IMR-90 (cell line): ENCODE measurements around the gene SDF2L1. TPM values are rescaled to one million over a fixed set of nuclear protein-coding genes. Genes with fewer than 3 reads are reported as not detected.

Experiments used
- ATAC-seq: fragments of 200-7000 bp; cut with Tn5 transposase; 2 replicates; pipeline ENCODE4 v1.9.1; 2020; ENCODE audit warnings: low read depth, mild to moderate bottlenecking, moderate library complexity
- BruUV-seq: library from RNA; stranded (reverse); fragments of 400-500 nt; replicated peaks from 2 replicates; lab custom pipeline; 2021; lab: Mats Ljungman, UMichigan
- CTCF ChIA-PET: fragments of 300-600 bp; formaldehyde crosslinking; extraction: SDS; loops from one replicate; lab custom pipeline; 2021; ENCODE audit warnings: antibody characterized with exemption; lab: Yijun Ruan, JAX
- POLR2A ChIA-PET: fragments of 300-600 bp; sonication (Branson Sonifier 250); formaldehyde crosslinking; loops from one replicate; lab custom pipeline; 2022; ENCODE audit warnings: antibody characterized with exemption; ENCODE audit not compliant: unreplicated experiment; lab: Charles Lee
- DNase-seq: peaks from one replicate; pipeline ENCODE4 v3.0.0; 2013
- H2AFZ ChIP-seq: replicated peaks from 2 replicates; pipeline ENCODE3; 2013; ENCODE audit warnings: low read length, mild to moderate bottlenecking; ENCODE audit not compliant: poor library complexity
- H2AK5ac ChIP-seq: 2 replicates; pipeline ENCODE4 v1.6.1; 2013; ENCODE audit warnings: low read depth, low read length, inconsistent platforms
- H2AK9ac ChIP-seq: replicated peaks from 2 replicates; pipeline ENCODE3; 2013; ENCODE audit warnings: mild to moderate bottlenecking, low read depth, low read length, moderate library complexity; ENCODE audit not compliant: poor library complexity
- H2BK120ac ChIP-seq: 2 replicates; pipeline ENCODE4 v1.6.1; 2013; ENCODE audit warnings: low read depth, low read length, inconsistent platforms
- H2BK15ac ChIP-seq: 3 replicates; pipeline ENCODE4 v1.6.1; 2013; ENCODE audit warnings: low read depth, low read length, inconsistent platforms
- H2BK20ac ChIP-seq: 2 replicates; pipeline ENCODE4 v1.6.1; 2013; ENCODE audit warnings: low read depth, mild to moderate bottlenecking, inconsistent platforms, low read length, moderate library complexity
- H2BK5ac ChIP-seq: 2 replicates; pipeline ENCODE4 v1.6.1; 2013; ENCODE audit warnings: mild to moderate bottlenecking, low read depth, low read length, inconsistent platforms; ENCODE audit not compliant: poor library complexity, severe bottlenecking
- H3K14ac ChIP-seq: replicated peaks from 2 replicates; pipeline ENCODE4 v1.6.1; 2013; ENCODE audit warnings: low read depth, low read length, inconsistent platforms
- H3K18ac ChIP-seq: 2 replicates; pipeline ENCODE4 v1.6.1; 2013; ENCODE audit warnings: low read depth, low read length, control low read depth
- H3K23ac ChIP-seq: 2 replicates; pipeline ENCODE4 v1.6.1; 2013; ENCODE audit warnings: low read depth, low read length, inconsistent platforms
- H3K27ac ChIP-seq: 2 replicates; pipeline ENCODE4 v1.5.1; 2013; ENCODE audit warnings: mild to moderate bottlenecking, control low read depth, low read length; ENCODE audit not compliant: insufficient read depth
- H3K27me3 ChIP-seq: 2 replicates; pipeline ENCODE4 v1.6.1; 2013; ENCODE audit warnings: low read length; ENCODE audit not compliant: control insufficient read depth, insufficient read depth
- H3K36me3 ChIP-seq: 2 replicates; pipeline ENCODE4 v1.6.1; 2013; ENCODE audit warnings: low read length, mixed read lengths; ENCODE audit not compliant: control insufficient read depth, insufficient read depth
- H3K4ac ChIP-seq: 2 replicates; pipeline ENCODE4 v1.6.1; 2013; ENCODE audit warnings: low read depth, low read length, inconsistent platforms
- H3K4me1 ChIP-seq: 2 replicates; pipeline ENCODE4 v1.6.1; 2013; ENCODE audit warnings: low read length, mixed read lengths; ENCODE audit not compliant: control insufficient read depth, insufficient read depth
- H3K4me2 ChIP-seq: 2 replicates; pipeline ENCODE4 v1.6.1; 2013; ENCODE audit warnings: low read depth, mild to moderate bottlenecking, control low read depth, low read length, moderate library complexity
- H3K4me3 ChIP-seq: 2 replicates; pipeline ENCODE4 v1.5.1; 2013; ENCODE audit warnings: low read depth, mild to moderate bottlenecking, control low read depth, low read length, moderate library complexity; ENCODE audit not compliant: insufficient read depth
- H3K56ac ChIP-seq: 2 replicates; pipeline ENCODE4 v1.6.1; 2013; ENCODE audit warnings: low read length, inconsistent platforms; ENCODE audit not compliant: insufficient read depth; ENCODE audit errors: extremely low read depth
- H3K79me1 ChIP-seq, 2 experiments: 2 replicates each; pipeline ENCODE4 v1.6.1; 2013; ENCODE audit warnings: low read length in 2 of 2, inconsistent platforms in 1 of 2, low read depth in 1 of 2
- H3K9ac ChIP-seq: 2 replicates; pipeline ENCODE4 v1.6.1; 2013; ENCODE audit warnings: low read depth, low read length, control low read depth
- H3K9me1 ChIP-seq: 2 replicates; pipeline ENCODE4 v1.6.1; 2013; ENCODE audit warnings: low read length, inconsistent platforms; ENCODE audit not compliant: insufficient read depth
- H3K9me3 ChIP-seq: 2 replicates; pipeline ENCODE4 v1.6.1; 2013; ENCODE audit warnings: low read length; ENCODE audit not compliant: control insufficient read depth, insufficient read depth
- H4K20me1 ChIP-seq: 2 replicates; pipeline ENCODE4 v1.6.1; 2013; ENCODE audit warnings: low read length, inconsistent platforms; ENCODE audit not compliant: insufficient read depth
- H4K5ac ChIP-seq: 2 replicates; pipeline ENCODE4 v1.6.1; 2013; ENCODE audit warnings: mild to moderate bottlenecking, low read depth, low read length, control low read depth
- H4K8ac ChIP-seq, 2 experiments: 2 replicates each; pipeline ENCODE4 v1.6.1; 2013; ENCODE audit warnings: low read depth in 2 of 2, low read length in 2 of 2, control low read depth in 1 of 2, inconsistent platforms in 1 of 2
- H4K91ac ChIP-seq: 2 replicates; pipeline ENCODE4 v1.6.1; 2013; ENCODE audit warnings: low read depth, low read length, inconsistent platforms; ENCODE audit not compliant: insufficient read depth
- CEBPB ChIP-seq: IDR thresholded peaks from 2 replicates; pipeline ENCODE4 v1.6.1; 2012; ENCODE audit warnings: low read depth, low read length, improper control_type of control experiment
- CHD1 ChIP-seq: IDR thresholded peaks from 2 replicates; pipeline ENCODE4 v1.6.1; 2012; ENCODE audit warnings: low read depth, low read length, improper control_type of control experiment
- ELK1 ChIP-seq: fragments of 150-350 bp; IDR thresholded peaks from 2 replicates; pipeline ENCODE4 v1.6.1; 2016; ENCODE audit warnings: low read depth, mild to moderate bottlenecking, low read length, moderate library complexity, borderline replicate concordance
- FOS ChIP-seq: fragments of 150-350 bp; IDR thresholded peaks from 2 replicates; pipeline ENCODE4 v1.6.1; 2016; ENCODE audit warnings: low read depth, low read length
- MAFK ChIP-seq: IDR thresholded peaks from 2 replicates; pipeline ENCODE4 v1.6.1; 2012; ENCODE audit warnings: low read depth, low read length, improper control_type of control experiment
- MAZ ChIP-seq: IDR thresholded peaks from 2 replicates; pipeline ENCODE4 v1.6.1; 2012; ENCODE audit warnings: low read depth, mild to moderate bottlenecking, low read length, improper control_type of control experiment, moderate library complexity, borderline replicate concordance
- MXI1 ChIP-seq: IDR thresholded peaks from 2 replicates; pipeline ENCODE4 v1.6.1; 2012; ENCODE audit warnings: low read depth, mild to moderate bottlenecking, low read length, moderate library complexity, borderline replicate concordance
- RAD21 ChIP-seq: IDR thresholded peaks from 2 replicates; pipeline ENCODE4 v1.6.1; 2012; ENCODE audit warnings: low read length, improper control_type of control experiment
- RCOR1 ChIP-seq: IDR thresholded peaks from 2 replicates; pipeline ENCODE4 v1.6.1; 2012; ENCODE audit warnings: mild to moderate bottlenecking, low read length, improper control_type of control experiment; ENCODE audit not compliant: insufficient replicate concordance
- RFX5 ChIP-seq: IDR thresholded peaks from 2 replicates; pipeline ENCODE4 v1.8.0; 2012; ENCODE audit warnings: low read depth, mild to moderate bottlenecking, low read length, moderate library complexity
- SMC3 ChIP-seq: fragments of 150-350 bp; IDR thresholded peaks from 2 replicates; pipeline ENCODE4 v1.6.1; 2016; ENCODE audit warnings: low read depth, mild to moderate bottlenecking, antibody characterized with exemption, low read length, moderate library complexity
- WGBS, 2 experiments: methylation state at CpG; one replicate each; pipeline versions ENCODE4 v1.1.5 to v1.1.7; 2013; ENCODE audit warnings: missing lambda C conversion rate in 2 of 2; ENCODE audit not compliant: insufficient read length in 1 of 2; ENCODE audit errors: extremely low coverage in 2 of 2; 5-methylcytosine and 5-hydroxymethylcytosine counted together
- dilution Hi-C: fragments of 300-500 bp; cut with HindIII; formaldehyde crosslinking; loops from one replicate; pipeline ENCODE4 v1.14.3; 2018; ENCODE audit warnings: low sequenced_read_pairs; ENCODE audit not compliant: unreplicated experiment
- in situ Hi-C: fragments of 300-500 bp; cut with MboI; formaldehyde crosslinking; loops from 3 replicates; pipeline ENCODE4 v1.14.3; 2019; ENCODE audit warnings: low sequenced_read_pairs, inconsistent platforms, mixed read lengths
- intact Hi-C: fragments of 100-400 bp; cut with micrococcal nuclease; formaldehyde crosslinking; loops from 2 replicates; pipeline ENCODE4 v1.10.0; 2022
- polyA plus RNA-seq, 3 experiments: library from polyadenylated mRNA; depleted of rRNA; stranded (reverse); fragments of >200 nt; gene quantifications; 2 replicates each; pipeline ENCODE4 v1.2.3, GENCODE V29; 2012; ENCODE audit warnings: low replicate concordance in 1 of 3
- total RNA-seq: library from RNA; depleted of rRNA; stranded (reverse); fragments of >200 nt; gene quantifications from 2 replicates; pipeline ENCODE4 v1.2.3, GENCODE V29; 2012
- TF ChIP-seq, protein P1 (sequence below): fragments of 150-350 bp; IDR thresholded peaks from 2 replicates; pipeline ENCODE4 v1.6.1; 2017; ENCODE audit warnings: mild to moderate bottlenecking, antibody characterized with exemption, low read length, low read depth

SDF2L1 gene
- total and polyA plus RNA-seq, 2 of the 4 experiments (the other 2 are of a cell fraction) = 18.8 to 51.1 TPM

- Histone ChIP-seq H3K4me3 (no peak overlapping the region), H4K91ac (no peak overlapping the region), H3K36me3 (no peaks in the 10 kb centered on the region), H3K4ac (no peak overlapping the region), H2AFZ (no peak overlapping the region), H2BK20ac (no peak overlapping the region), H3K27ac (no peak overlapping the region), H3K9ac (no peak overlapping the region), H3K9me1 (no peaks in the 10 kb centered on the region), H3K56ac (no peak overlapping the region), H3K79me1 (no peaks in the 10 kb centered on the region; a peak in 1 of 4 replicates), H3K9me3 (no peaks in the 10 kb centered on the region), H3K14ac (no peak overlapping the region), H4K8ac (no peak overlapping the region), H3K4me1 (no peaks in the 10 kb centered on the region), H2BK120ac (no peak overlapping the region), H4K20me1 (no peaks in the 10 kb centered on the region; the same call in 1 of the 2 replicates), H4K5ac (no peak overlapping the region), H3K18ac (no peak overlapping the region), H3K23ac (no peak overlapping the region), H3K4me2 (no peak overlapping the region), H2BK5ac (no peak overlapping the region), H2AK5ac (no peak overlapping the region), H2AK9ac (no peak overlapping the region), H3K27me3 (no peaks in the 10 kb centered on the region), H2BK15ac (no peak overlapping the region)
- TF ChIP-seq, protein P1, sequence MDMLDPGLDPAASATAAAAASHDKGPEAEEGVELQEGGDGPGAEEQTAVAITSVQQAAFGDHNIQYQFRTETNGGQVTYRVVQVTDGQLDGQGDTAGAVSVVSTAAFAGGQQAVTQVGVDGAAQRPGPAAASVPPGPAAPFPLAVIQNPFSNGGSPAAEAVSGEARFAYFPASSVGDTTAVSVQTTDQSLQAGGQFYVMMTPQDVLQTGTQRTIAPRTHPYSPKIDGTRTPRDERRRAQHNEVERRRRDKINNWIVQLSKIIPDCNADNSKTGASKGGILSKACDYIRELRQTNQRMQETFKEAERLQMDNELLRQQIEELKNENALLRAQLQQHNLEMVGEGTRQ = no peak
- TF ChIP-seq RFX5 (no peak), RAD21 (no peak), RCOR1 (no peak), MXI1 (no peak), CEBPB (no peak), SMC3 (no peak), ELK1 (no peak), CHD1 (no peak), MAZ (no peak), MAFK (no peak), FOS (no peak)
- ChIA-PET CTCF (no interaction called here), POLR2A (no interaction called here)
- intact Hi-C loops (no loop called here), in situ Hi-C loops (no loop called here), dilution Hi-C loops (no loop called here)
- 82% methylated on average over 2 of the region's 15 CpGs; no CpG with 5 or more reads in 1 of the 2 experiments for WGBS, 2 experiments
- DNase-seq (no peak), ATAC-seq (no peak)
- BruUV-seq = no TSS peak
These were observed 6.2 kb upstream of the SDF2L1 start for GRCh38 chr22:21635771-21636510.
